ENCODE data around the gene SHISA6. TPM values are rescaled to one million over a fixed set of nuclear protein-coding genes. Genes with fewer than 3 reads are reported as not detected.

SHISA6 gene
- total RNA-seq, 2 experiments from 2014 or later = not detected

DNA sequence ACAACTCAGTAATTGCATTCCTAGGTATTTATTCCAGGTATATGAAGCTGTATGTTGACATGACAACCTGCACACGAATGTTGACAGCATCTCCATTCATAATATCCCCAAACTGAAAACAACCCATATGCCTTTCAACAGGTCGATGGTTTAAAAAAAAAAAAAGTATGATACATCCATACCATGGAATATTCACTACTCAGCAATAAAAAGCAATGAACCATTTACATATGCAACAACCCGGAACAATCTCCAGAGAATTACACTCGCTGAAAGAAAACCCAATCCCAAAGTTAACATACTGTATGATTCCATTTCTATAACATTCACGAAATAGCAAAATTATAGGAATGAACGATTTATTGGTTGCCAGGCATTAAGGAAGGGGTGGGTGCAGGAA is 304.0 kb downstream of the SHISA6 start:
- H3K27me3 Mint-ChIP-seq (ENCODE audit: low read depth) = no peaks in the 10 kb centered on the region
- H3K4me3 Mint-ChIP-seq = no peak overlapping the region
- no peaks in the 10 kb centered on the region for H3K9me3 Mint-ChIP-seq (ENCODE audit: insufficient read depth)
- no peak for DNase-seq
- no peak overlapping the region for H3K27ac Mint-ChIP-seq
- ChIA-PET POLR2A (no interaction called here), CTCF (no interaction called here)
- no peaks in the 10 kb centered on the region for H3K36me3 Mint-ChIP-seq (ENCODE audit: low read depth)
- ATAC-seq = no peak
- no peaks in the 10 kb centered on the region for H3K4me1 Mint-ChIP-seq (ENCODE audit: low read depth)

DNA sequence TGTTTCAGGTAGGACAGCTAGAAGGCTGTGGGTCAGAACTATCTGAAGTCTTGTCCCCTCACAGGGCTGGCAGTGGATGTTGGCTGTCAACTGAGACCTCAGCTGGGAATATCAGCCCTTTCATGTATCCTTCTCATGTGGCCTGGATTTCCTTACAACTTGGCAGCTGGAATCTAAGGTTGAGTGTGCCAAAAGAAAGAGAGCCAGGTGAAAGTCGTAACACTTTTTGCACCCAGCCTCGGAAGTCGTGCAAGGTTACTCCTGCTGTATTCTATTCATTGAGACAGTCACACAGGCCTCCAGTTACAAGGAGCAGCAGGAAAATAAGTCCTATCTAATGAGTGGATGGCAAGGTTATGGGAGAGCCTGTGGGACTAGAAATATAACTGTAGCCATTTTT is 304.7 kb downstream of the SHISA6 start:
- CTCF ChIA-PET = no interaction called here
- Mint-ChIP-seq H3K9me3 (ENCODE audit: insufficient read depth) (no peaks in the 10 kb centered on the region), H3K36me3 (ENCODE audit: low read depth) (no peaks in the 10 kb centered on the region), H3K27ac (no peak overlapping the region), H3K27me3 (ENCODE audit: low read depth) (no peaks in the 10 kb centered on the region), H3K4me1 (ENCODE audit: low read depth) (no peaks in the 10 kb centered on the region), H3K4me3 (no peak overlapping the region)
- ATAC-seq (no peak), DNase-seq (no peak)
- POLR2A ChIA-PET = no interaction called here

DNA sequence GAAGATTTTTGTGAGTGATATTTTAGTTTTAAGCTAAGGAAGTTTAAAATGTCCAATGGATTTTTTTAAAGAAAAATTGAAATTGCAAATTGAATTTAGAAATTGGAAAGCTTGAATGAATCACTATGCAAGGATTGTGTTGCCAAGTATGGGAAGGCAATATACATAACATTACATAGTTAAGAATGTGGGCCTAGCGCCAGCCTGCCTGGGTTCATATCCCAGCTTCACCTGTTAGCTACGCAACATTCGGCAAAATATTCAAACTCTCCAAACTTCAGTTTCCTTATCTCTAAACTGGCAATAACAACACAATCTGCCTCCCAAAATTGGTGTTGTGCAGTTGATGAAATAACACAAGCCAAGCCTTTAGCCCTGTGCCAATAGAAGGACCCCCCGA is 306.8 kb downstream of the SHISA6 start:
- DNase-seq (no peak), ATAC-seq (no peak)
- no peak overlapping the region for H3K27ac Mint-ChIP-seq
- no peaks in the 10 kb centered on the region for H3K4me1 Mint-ChIP-seq (ENCODE audit: low read depth)
- ChIA-PET CTCF (no interaction called here), POLR2A (no interaction called here)
- H3K36me3 Mint-ChIP-seq (ENCODE audit: low read depth) = no peaks in the 10 kb centered on the region
- H3K4me3 Mint-ChIP-seq = no peak overlapping the region
- no peaks in the 10 kb centered on the region for H3K9me3 Mint-ChIP-seq (ENCODE audit: insufficient read depth)
- no peaks in the 10 kb centered on the region for H3K27me3 Mint-ChIP-seq (ENCODE audit: low read depth)

DNA sequence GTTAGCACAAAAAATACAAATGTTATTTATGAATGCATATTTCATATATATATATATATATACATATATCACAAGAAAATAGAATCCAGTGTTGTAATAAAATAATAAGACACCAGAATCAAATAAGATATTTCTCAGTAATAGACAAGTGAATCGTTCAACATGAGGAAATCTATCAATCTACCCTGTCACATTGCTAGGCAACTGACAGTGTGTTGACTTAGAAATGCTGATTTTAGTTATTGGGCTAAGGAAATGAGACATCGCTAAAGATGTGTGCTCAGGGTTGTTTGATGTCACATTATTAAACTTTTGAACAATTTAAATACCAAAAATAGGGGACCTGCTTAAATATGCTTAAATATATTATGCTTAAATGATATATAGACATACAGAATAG is 307.4 kb downstream of the SHISA6 start:
- Mint-ChIP-seq H3K4me3 (no peak overlapping the region), H3K36me3 (ENCODE audit: low read depth) (no peaks in the 10 kb centered on the region), H3K27ac (no peak overlapping the region), H3K4me1 (ENCODE audit: low read depth) (no peaks in the 10 kb centered on the region), H3K27me3 (ENCODE audit: low read depth) (no peaks in the 10 kb centered on the region), H3K9me3 (ENCODE audit: insufficient read depth) (no peaks in the 10 kb centered on the region)
- CTCF ChIA-PET = no interaction called here
- ATAC-seq (no peak), DNase-seq (no peak)
- POLR2A ChIA-PET = no interaction called here

DNA sequence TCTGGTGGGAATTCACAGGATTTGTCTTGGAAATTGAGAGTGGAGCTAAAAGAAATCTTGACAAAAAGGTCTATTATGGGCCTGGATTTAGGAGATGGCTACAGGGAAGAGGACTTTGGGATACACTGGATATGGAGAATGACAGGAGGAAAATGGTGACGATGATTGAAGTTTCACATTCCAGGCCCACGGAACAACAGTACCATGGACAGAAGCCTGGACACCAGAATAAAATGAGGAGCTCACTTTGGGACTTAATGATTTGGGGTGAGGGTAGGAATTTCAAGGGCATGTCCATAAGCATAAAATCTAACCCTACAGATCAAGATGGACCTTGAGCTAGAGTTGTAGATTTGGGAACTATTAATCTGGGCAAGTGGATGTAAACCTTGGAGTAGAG is 309.4 kb downstream of the SHISA6 start:
- no peak overlapping the region for H3K4me3 Mint-ChIP-seq

DNA sequence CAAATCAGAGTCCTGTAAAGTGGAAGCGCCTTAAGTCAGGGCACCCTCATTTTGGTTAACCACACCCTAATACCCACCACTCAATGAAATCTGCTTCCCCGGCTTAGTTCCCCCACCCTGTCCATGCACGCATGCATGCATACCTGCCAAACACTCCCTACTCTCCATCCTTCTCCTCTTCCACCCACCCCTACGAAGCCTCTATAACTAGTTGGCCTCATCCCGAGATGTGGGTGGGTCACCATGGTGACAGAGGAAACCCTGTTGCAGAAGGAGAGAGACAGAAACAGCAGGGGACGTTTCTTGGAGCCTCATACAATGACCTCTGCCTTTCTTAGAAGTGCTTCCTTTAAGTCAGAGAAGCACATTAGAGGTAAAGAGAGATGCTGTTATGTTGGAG is 310.4 kb downstream of the SHISA6 start:
- Mint-ChIP-seq H3K9me3 (ENCODE audit: insufficient read depth) (no peaks in the 10 kb centered on the region), H3K27me3 (ENCODE audit: low read depth) (no peaks in the 10 kb centered on the region), H3K4me3 (no peak overlapping the region), H3K36me3 (ENCODE audit: low read depth) (no peaks in the 10 kb centered on the region), H3K4me1 (ENCODE audit: low read depth) (no peaks in the 10 kb centered on the region), H3K27ac (no peak overlapping the region)
- ATAC-seq (no peak), DNase-seq (no peak)
- ChIA-PET POLR2A (no interaction called here), CTCF (no interaction called here)

More for the DNA sequence above, 309.4 kb downstream of the SHISA6 start:
- CTCF ChIA-PET = no interaction called here
- POLR2A ChIA-PET = no interaction called here
- H3K36me3 Mint-ChIP-seq (ENCODE audit: low read depth) = no peaks in the 10 kb centered on the region
- H3K27me3 Mint-ChIP-seq (ENCODE audit: low read depth) = no peaks in the 10 kb centered on the region
- no peak for ATAC-seq
- H3K27ac Mint-ChIP-seq = no peak overlapping the region
- H3K9me3 Mint-ChIP-seq (ENCODE audit: insufficient read depth) = no peaks in the 10 kb centered on the region
- no peaks in the 10 kb centered on the region for H3K4me1 Mint-ChIP-seq (ENCODE audit: low read depth)
- no peak for DNase-seq

DNA sequence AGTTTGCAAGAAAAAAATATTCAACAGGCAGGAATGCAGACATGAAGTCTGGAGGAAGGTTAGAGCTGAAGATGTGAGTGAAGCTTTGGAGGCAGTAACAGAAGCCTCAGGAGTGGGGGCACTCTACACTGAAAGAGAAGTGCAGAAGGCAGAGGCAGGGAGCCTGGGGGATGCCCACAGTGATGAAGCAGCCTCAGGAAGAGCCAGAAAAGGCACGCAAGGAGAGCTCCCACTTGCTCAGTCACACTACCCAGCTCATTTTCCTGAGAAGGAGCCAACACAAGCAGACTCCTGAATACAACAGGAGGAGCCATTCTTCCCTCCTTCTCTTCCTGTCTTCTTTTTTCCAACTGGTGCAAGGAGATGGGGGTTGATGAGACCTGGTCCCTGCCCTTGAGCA is 312.1 kb downstream of the SHISA6 start:
- POLR2A ChIA-PET = no interaction called here
- H3K4me1 Mint-ChIP-seq (ENCODE audit: low read depth) = no peaks in the 10 kb centered on the region
- no peak overlapping the region for H3K27ac Mint-ChIP-seq
- CTCF ChIA-PET = no interaction called here
- no peaks in the 10 kb centered on the region for H3K9me3 Mint-ChIP-seq (ENCODE audit: insufficient read depth)
- DNase-seq (no peak), ATAC-seq (no peak)
- H3K27me3 Mint-ChIP-seq (ENCODE audit: low read depth) = no peaks in the 10 kb centered on the region
- H3K4me3 Mint-ChIP-seq = no peak overlapping the region
- H3K36me3 Mint-ChIP-seq (ENCODE audit: low read depth) = no peaks in the 10 kb centered on the region

DNA sequence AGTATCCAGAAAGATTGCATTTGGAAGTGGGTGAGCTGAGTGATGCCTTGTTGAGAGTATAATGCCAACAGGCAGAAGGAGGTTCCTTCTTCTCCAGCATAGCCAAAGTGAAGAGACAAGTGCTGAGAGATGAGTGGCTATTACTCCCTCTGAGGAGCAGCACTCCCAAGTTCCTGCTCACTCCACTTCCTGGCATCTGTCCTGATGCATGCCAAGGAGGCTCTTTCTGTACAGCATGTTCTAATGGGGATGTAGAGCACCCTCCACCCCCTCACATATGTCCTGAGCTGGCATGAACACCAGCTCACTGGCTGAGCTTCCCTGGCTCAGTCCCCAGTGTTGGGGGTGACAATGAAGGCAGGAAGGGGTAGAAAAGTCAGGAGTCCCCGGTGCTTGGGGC is 313.0 kb downstream of the SHISA6 start:
- DNase-seq (no peak), ATAC-seq (no peak)
- H3K9me3 Mint-ChIP-seq (ENCODE audit: insufficient read depth) = no peaks in the 10 kb centered on the region
- no peaks in the 10 kb centered on the region for H3K4me1 Mint-ChIP-seq (ENCODE audit: low read depth)
- H3K27ac Mint-ChIP-seq = no peak overlapping the region
- no peaks in the 10 kb centered on the region for H3K36me3 Mint-ChIP-seq (ENCODE audit: low read depth)
- ChIA-PET CTCF (no interaction called here), POLR2A (no interaction called here)
- H3K4me3 Mint-ChIP-seq = no peak overlapping the region
- H3K27me3 Mint-ChIP-seq (ENCODE audit: low read depth) = no peaks in the 10 kb centered on the region

DNA sequence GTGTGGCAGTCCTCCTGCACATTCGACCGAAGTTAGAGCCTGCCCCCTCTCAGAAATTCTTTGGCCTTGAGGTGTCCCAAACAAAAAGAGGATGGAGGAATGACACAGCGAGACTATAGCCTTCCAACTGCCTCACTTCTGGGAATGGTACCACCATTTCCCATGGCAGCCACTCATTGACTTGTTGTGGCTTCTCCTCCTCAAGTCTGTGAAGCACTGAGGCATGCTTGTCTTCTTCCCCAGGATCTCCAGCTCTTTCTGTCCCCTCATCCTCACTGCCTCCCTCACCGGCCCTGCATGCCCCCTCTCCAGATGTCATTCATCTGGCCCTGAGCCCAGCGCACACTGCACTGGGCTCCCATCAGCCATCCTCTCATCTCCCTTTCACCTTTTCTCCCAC is 313.5 kb downstream of the SHISA6 start:
- no peak overlapping the region for H3K27ac Mint-ChIP-seq
- no peaks in the 10 kb centered on the region for H3K9me3 Mint-ChIP-seq (ENCODE audit: insufficient read depth)
- no peak for DNase-seq
- POLR2A ChIA-PET = no interaction called here
- H3K4me3 Mint-ChIP-seq = no peak overlapping the region
- CTCF ChIA-PET = no interaction called here
- H3K4me1 Mint-ChIP-seq (ENCODE audit: low read depth) = no peaks in the 10 kb centered on the region
- no peaks in the 10 kb centered on the region for H3K36me3 Mint-ChIP-seq (ENCODE audit: low read depth)
- ATAC-seq = no peak
- no peaks in the 10 kb centered on the region for H3K27me3 Mint-ChIP-seq (ENCODE audit: low read depth)

DNA sequence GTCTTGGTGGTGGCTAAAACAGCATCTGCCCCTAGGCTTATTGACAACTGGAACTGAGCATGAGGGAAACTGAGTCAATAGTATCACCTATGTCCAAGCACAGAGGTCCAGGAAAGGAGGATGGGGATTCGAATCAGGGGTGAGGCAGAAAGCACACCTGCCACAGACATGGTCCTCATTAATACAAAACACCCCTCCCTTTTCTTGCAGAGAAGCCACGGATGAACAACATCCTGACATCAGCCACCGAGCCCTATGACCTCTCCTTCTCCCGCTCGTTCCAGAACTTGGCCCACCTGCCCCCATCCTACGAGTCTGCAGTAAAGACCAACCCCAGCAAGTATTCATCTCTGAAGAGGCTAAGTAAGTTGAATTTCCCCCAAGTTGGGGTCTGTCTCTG is 314.5 kb downstream of the SHISA6 start:
- CTCF ChIA-PET = no interaction called here
- Mint-ChIP-seq H3K27me3 (ENCODE audit: low read depth) (no peaks in the 10 kb centered on the region), H3K9me3 (ENCODE audit: insufficient read depth) (no peaks in the 10 kb centered on the region), H3K4me3 (no peak overlapping the region), H3K36me3 (ENCODE audit: low read depth) (no peaks in the 10 kb centered on the region), H3K4me1 (ENCODE audit: low read depth) (no peaks in the 10 kb centered on the region), H3K27ac (no peak overlapping the region)
- no peak for ATAC-seq
- POLR2A ChIA-PET = no interaction called here
- no peak for DNase-seq

DNA sequence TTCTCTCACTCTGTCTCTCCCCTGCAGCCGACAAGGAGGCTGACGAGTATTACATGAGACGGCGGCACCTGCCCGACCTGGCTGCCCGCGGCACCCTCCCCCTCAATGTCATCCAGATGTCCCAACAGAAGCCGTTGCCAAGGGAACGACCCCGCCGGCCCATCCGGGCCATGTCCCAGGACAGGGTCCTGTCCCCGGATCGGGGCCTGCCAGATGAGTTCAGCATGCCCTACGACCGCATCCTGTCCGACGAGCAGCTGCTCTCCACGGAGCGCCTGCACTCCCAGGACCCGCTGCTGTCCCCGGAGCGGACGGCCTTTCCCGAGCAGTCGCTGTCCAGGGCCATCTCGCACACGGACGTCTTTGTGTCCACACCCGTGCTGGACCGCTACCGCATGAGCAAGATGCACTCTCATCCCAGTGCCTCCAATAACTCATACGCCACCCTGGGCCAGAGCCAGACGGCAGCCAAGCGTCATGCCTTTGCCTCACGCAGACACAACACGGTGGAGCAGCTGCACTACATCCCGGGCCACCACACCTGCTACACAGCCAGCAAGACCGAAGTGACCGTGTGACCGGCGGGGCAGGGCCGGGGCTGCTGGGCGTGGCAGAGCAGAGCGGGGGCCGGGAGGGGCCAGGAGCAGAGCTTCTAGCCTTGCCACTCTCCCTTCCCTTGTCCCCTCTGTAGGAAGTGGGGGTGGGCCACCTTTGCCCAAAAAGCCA is 316.9 kb downstream of the SHISA6 start:
- no peak for DNase-seq
- no peaks in the 10 kb centered on the region for H3K36me3 Mint-ChIP-seq (ENCODE audit: low read depth)
- no peak overlapping the region for H3K4me3 Mint-ChIP-seq
- H3K9me3 Mint-ChIP-seq (ENCODE audit: insufficient read depth) = no peaks in the 10 kb centered on the region
- H3K4me1 Mint-ChIP-seq (ENCODE audit: low read depth) = no peaks in the 10 kb centered on the region
- H3K27ac Mint-ChIP-seq = no peak overlapping the region
- H3K27me3 Mint-ChIP-seq (ENCODE audit: low read depth) = no peaks in the 10 kb centered on the region
- POLR2A ChIA-PET = no interaction called here
- ATAC-seq = no peak
- CTCF ChIA-PET = no interaction called here

DNA sequence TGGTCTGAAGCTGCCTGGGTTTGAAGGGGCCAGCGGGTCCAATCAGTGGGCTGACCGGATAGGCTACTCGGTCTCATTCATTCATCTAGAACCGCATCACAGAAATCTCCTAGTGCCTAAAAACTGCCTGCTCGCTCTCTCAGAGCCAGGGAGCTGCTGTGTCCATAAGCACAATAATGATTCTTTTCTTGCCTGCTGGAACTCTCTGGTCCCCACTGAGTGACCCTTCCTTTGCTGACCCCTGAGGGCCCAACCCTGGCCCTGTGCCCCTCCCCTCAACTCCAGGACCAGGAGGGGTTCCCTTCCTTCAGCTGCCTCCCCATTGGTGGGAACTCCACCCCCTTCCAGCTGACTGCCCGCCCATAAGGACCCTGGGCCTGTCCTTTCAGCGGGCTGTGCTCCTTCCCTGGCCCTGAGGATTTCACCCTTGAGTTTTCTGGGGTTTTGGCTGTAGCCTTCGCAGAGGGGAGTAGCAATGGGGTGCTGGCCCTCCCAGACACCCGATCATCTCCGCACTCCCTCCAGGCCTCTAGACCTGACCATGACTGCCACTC is 317.7 kb downstream of the SHISA6 start:
- ChIA-PET POLR2A (no interaction called here), CTCF (no interaction called here)
- ATAC-seq (no peak), DNase-seq (no peak)
- Mint-ChIP-seq H3K4me3 (no peak overlapping the region), H3K27me3 (ENCODE audit: low read depth) (no peaks in the 10 kb centered on the region), H3K4me1 (ENCODE audit: low read depth) (no peaks in the 10 kb centered on the region), H3K27ac (no peak overlapping the region), H3K36me3 (ENCODE audit: low read depth) (no peaks in the 10 kb centered on the region), H3K9me3 (ENCODE audit: insufficient read depth) (no peaks in the 10 kb centered on the region)

DNA sequence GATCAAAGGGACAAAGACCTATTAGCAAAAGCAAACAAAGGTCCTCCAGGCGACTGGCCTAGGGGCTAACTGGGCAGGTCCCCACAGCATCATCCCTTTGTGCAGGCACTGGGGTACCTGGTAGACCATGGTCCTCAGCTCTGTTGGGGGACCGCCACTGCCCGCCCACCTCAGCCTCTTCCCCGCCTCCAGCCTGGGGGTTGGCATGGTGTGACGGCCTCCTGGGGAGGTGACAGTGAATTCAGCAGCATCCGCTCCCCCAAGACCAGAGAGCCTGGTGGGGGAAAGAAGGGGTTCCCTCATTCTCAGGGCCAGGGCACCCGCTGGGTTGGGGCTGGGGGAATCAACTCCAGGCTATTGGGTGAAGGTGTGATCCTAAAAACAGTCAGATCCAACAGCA is 318.6 kb downstream of the SHISA6 start:
- CTCF ChIA-PET = no interaction called here
- no peak overlapping the region for H3K27ac Mint-ChIP-seq
- H3K36me3 Mint-ChIP-seq (ENCODE audit: low read depth) = no peaks in the 10 kb centered on the region
- ATAC-seq (no peak), DNase-seq (no peak)
- POLR2A ChIA-PET = no interaction called here
- no peak overlapping the region for H3K4me3 Mint-ChIP-seq
- H3K27me3 Mint-ChIP-seq (ENCODE audit: low read depth) = no peaks in the 10 kb centered on the region
- H3K9me3 Mint-ChIP-seq (ENCODE audit: insufficient read depth) = no peaks in the 10 kb centered on the region
- no peaks in the 10 kb centered on the region for H3K4me1 Mint-ChIP-seq (ENCODE audit: low read depth)
